Right lobe of liver (tissue), 6 donors: ENCODE results near the gene MIGA1. TPM values are rescaled to one million over a fixed set of nuclear protein-coding genes. Genes with fewer than 3 reads are reported as not detected.

Source experiments
- ATAC-seq, 4 donors: fragments of 200-7000 bp; cut with Tn5 transposase; one replicate each; pipeline ENCODE4 v1.9.1; 2020; ENCODE audit warnings: mild to moderate bottlenecking in 4 of 4, moderate library complexity in 4 of 4
- DNase-seq, 3 donors: peaks; one replicate each; pipeline ENCODE4 v3.0.0-alpha.2; 2020
- H3K27ac ChIP-seq, 3 donors: fragments of 200-600 bp; one replicate each; pipeline ENCODE4 v1.8.0; 2022
- H3K27me3 ChIP-seq, 2 donors: fragments of 200-600 bp; one replicate each; pipeline ENCODE4 v1.8.0; 2022
- H3K36me3 ChIP-seq, 4 donors: fragments of 200-600 bp; sonication (generic) in 1 of 4; one replicate each; pipeline versions ENCODE4 v1.5.1 to v1.8.0; 2017 to 2022; ENCODE audit warnings: control low read depth in 1 of 4
- H3K4me1 ChIP-seq, 4 donors: fragments of 200-600 bp; sonication (generic) in 1 of 4; one replicate each; pipeline versions ENCODE4 v1.5.1 to v1.8.0; 2017 to 2022; ENCODE audit warnings: control low read depth in 1 of 4
- H3K4me3 ChIP-seq, 3 donors: fragments of 200-600 bp; one replicate each; pipeline ENCODE4 v1.8.0; 2022
- H3K9me3 ChIP-seq, 4 donors: fragments of 200-600 bp; sonication (generic) in 1 of 4; one replicate each; pipeline versions ENCODE4 v1.5.1 to v1.8.0; 2017 to 2022; ENCODE audit warnings: control low read depth in 1 of 4
- POLR2A ChIP-seq: fragments of 450-650 bp; IDR thresholded peaks from one replicate; pipeline ENCODE4 v1.6.1; 2017; ENCODE audit warnings: antibody characterized with exemption, mild to moderate bottlenecking
- WGBS: methylation state at CpG from one replicate; pipeline ENCODE4 v1.1.6; 2018; ENCODE audit warnings: low coverage, low lambda C conversion rate; ENCODE audit not compliant: insufficient coverage; ENCODE audit errors: missing lambda C conversion rate; 5-methylcytosine and 5-hydroxymethylcytosine counted together
- intact Hi-C, 2 donors: fragments of 100-400 bp; cut with DNase I; formaldehyde crosslinking; loops; one replicate each; pipeline versions ENCODE4 v1.11.2 to v1.14.1; 2022
- total RNA-seq, 6 experiments: library from RNA; depleted of rRNA in 2 of 6; stranded (reverse); fragments of >200 nt in 2 of 6; fragmentation: NEBNext Ultra II Directional in 3 of 6; extraction: Animal tissue kit (Norgen Biotek cat#: 25700) in 3 of 6; gene quantifications; one replicate each; pipeline versions ENCODE4 v1.1.0 to v1.2.4, GENCODE V29; 2016 to 2023
- TF ChIP-seq, protein P1 (sequence below), 4 donors: fragments of 200-600 bp in 3 of 4; fragments of 450-650 bp in 1 of 4; IDR thresholded peaks; one replicate each; pipeline versions ENCODE4 v1.5.1 to v1.8.0; 2016 to 2022; ENCODE audit warnings: antibody characterized with exemption in 4 of 4, mild to moderate bottlenecking in 2 of 4
- donor health status: DM: no; HTN: yes; CAD: no.
- donor health status: DM: no; HTN: no; CAD: no.
- donor health status: DM: no; HTN: no; CAD: no.
- donor health status: DM: no; HTN: yes; CAD: no.
- donor health status: DM: no; HTN: yes; CAD: no.

MIGA1 gene
- total RNA-seq, 6 experiments from 2014 or later: 7.7 to 12.2 (median 8.8) TPM

DNA sequence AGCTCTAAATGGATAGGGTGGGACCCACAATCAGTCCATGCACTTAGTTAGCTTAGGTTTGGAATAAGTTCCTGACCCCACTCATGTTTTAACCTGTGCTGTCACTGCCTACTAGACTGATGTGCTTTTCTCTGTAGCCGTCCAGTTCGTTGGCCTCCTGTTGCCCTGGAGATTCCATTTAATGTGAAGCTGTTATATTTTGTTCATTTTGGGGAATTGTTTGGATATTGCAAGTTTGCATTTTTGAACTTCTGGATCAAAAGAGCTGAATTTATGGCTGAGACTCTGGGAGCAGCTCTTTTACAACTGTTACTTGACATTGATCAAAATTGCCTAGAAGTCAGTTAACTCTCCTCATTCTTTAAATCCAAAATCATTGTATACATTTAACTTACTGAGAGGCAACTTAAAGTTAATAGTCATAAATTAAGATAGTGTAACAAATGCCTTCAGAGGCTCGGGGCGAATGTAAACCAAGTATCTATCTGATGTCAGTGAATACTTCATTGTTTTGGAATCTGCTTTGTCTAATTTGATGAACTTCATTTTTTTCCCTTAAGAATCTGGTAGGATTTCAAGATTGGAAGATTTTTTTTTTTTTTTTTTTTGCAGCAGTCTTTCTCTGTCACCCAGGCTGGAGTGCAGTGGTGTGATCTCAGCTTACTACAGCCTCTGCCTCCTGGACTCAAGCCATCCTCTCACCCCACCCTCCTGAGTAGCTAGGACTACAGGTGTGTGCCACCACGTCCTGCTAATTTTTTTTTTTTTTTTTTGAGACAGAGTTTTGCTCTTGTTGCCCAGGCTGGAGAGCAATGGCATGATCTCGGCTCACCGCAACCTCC, 38.1 kb downstream of the MIGA1 start:
- H3K36me3 ChIP-seq: peaks cover 0 to 24% (median 7%) of the 10 kb centered on the region in 4 donors
- WGBS: 85% methylated on average over 6 of the region's 7 CpGs
- H3K9me3 ChIP-seq: no peaks in the 10 kb centered on the region
- intact Hi-C loops: no loop called here
- no peaks in the 10 kb centered on the region for H3K4me1 ChIP-seq
- H3K4me3 ChIP-seq: no peak overlapping the region
- ATAC-seq (no peak), DNase-seq (no peak)
- H3K27me3 ChIP-seq: no peaks in the 10 kb centered on the region
- no peak overlapping the region for H3K27ac ChIP-seq
- TF ChIP-seq, protein P1, sequence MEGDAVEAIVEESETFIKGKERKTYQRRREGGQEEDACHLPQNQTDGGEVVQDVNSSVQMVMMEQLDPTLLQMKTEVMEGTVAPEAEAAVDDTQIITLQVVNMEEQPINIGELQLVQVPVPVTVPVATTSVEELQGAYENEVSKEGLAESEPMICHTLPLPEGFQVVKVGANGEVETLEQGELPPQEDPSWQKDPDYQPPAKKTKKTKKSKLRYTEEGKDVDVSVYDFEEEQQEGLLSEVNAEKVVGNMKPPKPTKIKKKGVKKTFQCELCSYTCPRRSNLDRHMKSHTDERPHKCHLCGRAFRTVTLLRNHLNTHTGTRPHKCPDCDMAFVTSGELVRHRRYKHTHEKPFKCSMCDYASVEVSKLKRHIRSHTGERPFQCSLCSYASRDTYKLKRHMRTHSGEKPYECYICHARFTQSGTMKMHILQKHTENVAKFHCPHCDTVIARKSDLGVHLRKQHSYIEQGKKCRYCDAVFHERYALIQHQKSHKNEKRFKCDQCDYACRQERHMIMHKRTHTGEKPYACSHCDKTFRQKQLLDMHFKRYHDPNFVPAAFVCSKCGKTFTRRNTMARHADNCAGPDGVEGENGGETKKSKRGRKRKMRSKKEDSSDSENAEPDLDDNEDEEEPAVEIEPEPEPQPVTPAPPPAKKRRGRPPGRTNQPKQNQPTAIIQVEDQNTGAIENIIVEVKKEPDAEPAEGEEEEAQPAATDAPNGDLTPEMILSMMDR (IDR thresholded peaks at IDR 0.05): no peak
- no peak for TF ChIP-seq POLR2A

DNA sequence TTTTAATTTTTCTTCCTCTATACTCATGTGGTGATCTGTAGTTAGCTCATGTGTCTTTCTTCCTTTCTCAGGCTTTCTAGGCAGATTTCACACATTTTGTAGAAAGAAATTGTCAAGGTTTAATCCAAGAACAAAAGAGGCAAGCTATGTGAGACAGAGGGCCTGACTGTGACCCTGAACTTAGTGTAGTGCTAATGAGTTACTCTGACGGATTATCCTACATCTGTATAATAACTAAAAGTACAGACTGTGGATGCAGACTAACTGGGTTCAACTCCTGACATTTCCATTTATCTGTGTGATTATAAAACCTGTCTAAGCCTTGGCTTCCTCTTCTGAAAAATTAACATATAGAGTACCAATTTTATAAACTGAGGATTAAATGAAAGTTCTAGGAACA, 40.7 kb downstream of the MIGA1 start:
- H3K27me3 ChIP-seq: no peaks in the 10 kb centered on the region
- H3K4me1 ChIP-seq: no peaks in the 10 kb centered on the region
- TF ChIP-seq, protein P1 (IDR thresholded peaks at IDR 0.05): no peak
- TF ChIP-seq POLR2A: no peak
- no peak overlapping the region for H3K27ac ChIP-seq
- peaks cover 0 to 17% (median 10%) of the 10 kb centered on the region in 4 donors for H3K36me3 ChIP-seq
- DNase-seq: no peak
- H3K4me3 ChIP-seq: no peak overlapping the region
- 89% methylated on average over 1 of the region's 1 CpG for WGBS
- intact Hi-C loops: no loop called here
- H3K9me3 ChIP-seq: no peaks in the 10 kb centered on the region
- ATAC-seq: no peak

DNA sequence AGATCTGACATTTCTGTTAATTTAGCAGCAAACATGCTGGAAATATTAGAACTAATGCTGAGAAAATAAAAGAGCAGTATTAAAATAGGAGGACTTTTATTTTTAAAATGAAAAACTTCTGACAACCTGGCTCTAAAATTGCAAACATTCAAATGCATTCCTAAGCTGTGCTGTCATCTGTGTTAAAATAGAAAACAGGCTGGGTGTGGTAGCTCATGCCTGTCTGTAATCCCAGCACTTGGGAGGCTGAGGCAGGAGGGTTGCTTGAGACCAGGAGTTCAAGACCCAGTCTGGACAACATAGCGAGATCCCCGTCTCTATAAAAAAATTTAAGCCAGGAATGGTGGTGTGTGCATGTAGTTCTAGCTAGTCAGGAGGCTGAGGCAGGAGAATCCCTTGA, 44.6 kb downstream of the MIGA1 start:
- no peak overlapping the region for H3K4me3 ChIP-seq
- intact Hi-C loops: no loop called here
- no peak for TF ChIP-seq POLR2A
- TF ChIP-seq, protein P1 (IDR thresholded peaks at IDR 0.05): no peak
- ATAC-seq (peak in 1 of 4 donors; percentile 57), DNase-seq (no peak)
- H3K9me3 ChIP-seq: no peaks in the 10 kb centered on the region
- no peaks in the 10 kb centered on the region for H3K27me3 ChIP-seq
- H3K36me3 ChIP-seq: peaks cover 0 to 9% (median 1%) of the 10 kb centered on the region in 4 donors
- H3K4me1 ChIP-seq: no peaks in the 10 kb centered on the region
- no peak overlapping the region for H3K27ac ChIP-seq
- WGBS: 80% methylated on average over 2 of the region's 2 CpGs

DNA sequence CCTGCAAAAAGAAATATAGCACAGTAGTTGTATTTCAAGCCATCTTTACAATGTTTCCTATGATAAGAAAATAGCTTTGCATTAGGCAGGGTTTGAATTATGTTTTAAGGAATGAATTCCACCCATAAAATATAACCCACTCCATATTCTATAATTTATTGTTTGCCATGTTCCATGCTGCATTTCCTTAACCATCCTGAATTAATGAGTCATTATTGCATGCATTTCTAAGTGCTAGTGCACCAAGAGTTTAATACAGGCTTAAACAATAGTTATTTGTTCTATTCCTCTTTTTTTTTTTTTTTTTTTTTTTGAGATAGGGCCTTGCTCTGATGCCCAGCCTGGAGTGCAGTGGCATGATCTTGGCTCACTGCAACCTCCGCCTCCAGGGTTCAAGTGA, 45.2 kb downstream of the MIGA1 start:
- H3K9me3 ChIP-seq: no peaks in the 10 kb centered on the region
- ATAC-seq: no peak

More for the DNA sequence above, 45.2 kb downstream of the MIGA1 start:
- no peak for DNase-seq
- WGBS: no CpG with 5 or more reads among the region's 1 CpG
- Histone ChIP-seq H3K4me1 (no peaks in the 10 kb centered on the region), H3K27ac (no peak overlapping the region), H3K36me3 (peaks cover 0 to 9% (median 1%) of the 10 kb centered on the region in 4 donors), H3K4me3 (no peak overlapping the region), H3K27me3 (no peaks in the 10 kb centered on the region)
- intact Hi-C loops: no loop called here
- TF ChIP-seq, protein P1 (IDR thresholded peaks at IDR 0.05): no peak
- TF ChIP-seq POLR2A: no peak
